Effector memory CD4-positive, alpha-beta T cell (primary cell): Measurements from ENCODE around the gene ELAVL1.

Experiments
- DNase-seq, 3 donors: peaks; one replicate each; pipeline ENCODE4 v3.0.0-alpha.2; 2020
- H3K27ac ChIP-seq: 2 replicates; pipeline ENCODE4 v1.7.0; 2013; ENCODE audit warnings: mild to moderate bottlenecking, low read length, moderate library complexity; ENCODE audit not compliant: insufficient read depth, poor library complexity, severe bottlenecking
- H3K27me3 ChIP-seq: replicated peaks from 2 replicates; pipeline ENCODE4 v1.7.0; 2013; ENCODE audit warnings: mild to moderate bottlenecking, low read length; ENCODE audit not compliant: insufficient read depth, control insufficient read depth, poor library complexity, severe bottlenecking
- H3K36me3 ChIP-seq: 2 replicates; pipeline ENCODE4 v1.7.0; 2013; ENCODE audit warnings: mild to moderate bottlenecking, low read length, moderate library complexity; ENCODE audit not compliant: control insufficient read depth, insufficient read depth
- H3K4me1 ChIP-seq: 2 replicates; pipeline ENCODE4 v1.7.0; 2013; ENCODE audit warnings: low read length, mild to moderate bottlenecking; ENCODE audit not compliant: control insufficient read depth, insufficient read depth, poor library complexity, severe bottlenecking
- H3K4me3 ChIP-seq: 2 replicates; pipeline ENCODE4 v1.7.0; 2013; ENCODE audit warnings: low read length, low read depth, mild to moderate bottlenecking; ENCODE audit not compliant: insufficient read depth, poor library complexity, severe bottlenecking
- H3K9me3 ChIP-seq: 2 replicates; pipeline ENCODE4 v1.7.0; 2013; ENCODE audit warnings: mild to moderate bottlenecking, low read length, moderate library complexity; ENCODE audit not compliant: control insufficient read depth
- total RNA-seq, 3 donors: gene quantifications; one replicate each; lab custom pipeline; 2026; lab: John Stamatoyannopoulos, UW

Gene ELAVL1
- 32.2 to 35.4 (median 32.5) reads per million in 3 donors for total RNA-seq

DNA sequence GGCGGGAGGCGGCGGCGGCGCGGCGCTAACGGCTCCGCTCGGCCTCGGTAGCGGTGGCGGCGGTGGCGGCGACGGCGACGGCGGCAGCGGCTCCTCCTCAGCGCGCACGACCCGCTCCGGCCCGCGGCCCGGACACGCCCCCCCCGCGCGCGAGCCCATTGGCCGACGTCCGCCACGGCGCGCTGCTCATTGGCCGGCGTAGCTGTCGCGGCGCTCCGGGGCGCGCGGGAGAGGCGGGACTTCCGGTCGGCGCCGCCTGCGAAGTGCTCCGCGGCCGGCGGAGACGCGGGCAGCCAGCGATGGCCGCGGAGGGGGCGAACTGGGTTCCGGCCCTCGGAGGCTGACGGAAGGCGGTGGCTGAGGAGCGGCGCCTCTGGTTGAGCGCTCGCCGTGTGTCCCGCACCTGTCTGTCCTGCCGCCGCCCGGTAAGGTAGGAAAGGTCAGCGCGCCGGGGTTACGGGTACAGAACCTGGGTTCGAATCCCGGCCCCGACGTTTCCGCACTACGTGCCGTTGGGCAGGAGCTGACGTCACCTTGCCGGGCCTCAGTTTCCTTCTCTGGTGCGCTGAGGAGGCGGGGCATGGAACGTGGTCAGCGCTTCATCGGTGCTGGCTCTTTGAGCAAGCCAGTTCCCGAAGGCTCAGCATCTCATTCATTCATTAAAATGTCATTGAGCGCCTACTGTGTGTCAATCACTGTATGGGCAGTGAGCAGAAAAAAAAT is at the start of gene ELAVL1:
Gene ELAVL1, minus strand, starts transcription at position 108 of the 723 bp plus-strand sequence. CDS start 13,826 bp downstream, outside the sequence.
- Histone ChIP-seq H3K9me3 (no peaks in the 10 kb centered on the region), H3K4me1 (peaks cover 25% of the 10 kb centered on the region), H3K27me3 (no peaks in the 10 kb centered on the region), H3K36me3 (no peaks in the 10 kb centered on the region), H3K4me3 (peak within 1 kb of the TSS; percentile 84), H3K27ac (peak within 1 kb of the TSS; percentile 77)
- peak; percentile 81 to 82 (median 81) for DNase-seq

DNA sequence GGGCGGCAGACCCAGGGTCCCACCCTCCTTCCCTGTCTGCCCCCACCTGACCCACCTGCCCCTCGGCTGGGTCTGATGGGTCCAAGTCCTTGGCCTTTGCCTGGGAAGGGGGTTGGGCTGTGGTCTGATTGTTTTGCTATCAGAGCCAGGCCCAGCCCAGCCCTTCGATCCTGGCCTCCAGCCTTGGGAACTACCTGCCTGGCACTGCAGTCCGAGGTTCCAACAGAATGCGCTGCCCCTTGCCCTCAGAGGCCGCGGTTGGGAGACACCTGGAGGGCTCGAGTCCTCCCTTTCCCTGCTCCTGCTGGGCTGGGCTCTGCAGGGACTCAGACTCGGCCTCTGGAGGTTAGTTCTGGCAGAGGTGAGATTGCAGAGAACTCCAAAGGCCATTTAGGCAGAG is 48.7 kb upstream of the ELAVL1 start:
- Histone ChIP-seq H3K4me1 (peaks cover 6% of the 10 kb centered on the region), H3K9me3 (no peaks in the 10 kb centered on the region), H3K36me3 (no peaks in the 10 kb centered on the region), H3K27me3 (no peaks in the 10 kb centered on the region), H3K4me3 (no peak overlapping the region), H3K27ac (no peak overlapping the region)
- no peak for DNase-seq

DNA sequence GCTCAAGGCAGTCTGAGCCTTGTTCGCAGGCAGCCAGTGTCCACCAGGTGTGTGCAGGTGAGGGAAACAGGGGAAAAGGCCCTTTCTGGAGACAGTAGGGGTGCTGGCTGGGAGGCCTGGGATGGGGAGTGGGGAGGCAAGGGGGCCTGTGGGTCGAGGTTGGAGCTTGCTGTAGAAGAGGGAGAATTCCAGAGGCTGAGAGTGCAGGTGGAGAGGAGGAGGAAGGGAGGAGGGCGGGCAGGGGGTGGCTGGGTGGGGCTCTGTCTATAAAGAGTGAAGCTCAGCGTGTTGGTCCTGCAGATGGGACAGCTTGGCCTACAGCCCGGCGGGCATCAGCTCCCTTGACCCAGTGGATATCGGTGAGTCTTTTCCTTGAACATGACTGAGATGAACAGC is 47.0 kb upstream of the ELAVL1 start, which contains the start of gene CCL25:
Gene CCL25, plus strand, starts transcription at position 297 of the 396 bp plus-strand sequence. CDS start 290 bp downstream, outside the sequence.
- no peak within 1 kb of the TSS for H3K4me3 ChIP-seq
- peaks cover 6% of the 10 kb centered on the region for H3K4me1 ChIP-seq
- H3K27me3 ChIP-seq = no peaks in the 10 kb centered on the region
- no peak for DNase-seq
- H3K36me3 ChIP-seq = no peaks in the 10 kb centered on the region
- no peak within 1 kb of the TSS for H3K27ac ChIP-seq
- H3K9me3 ChIP-seq = no peaks in the 10 kb centered on the region

DNA sequence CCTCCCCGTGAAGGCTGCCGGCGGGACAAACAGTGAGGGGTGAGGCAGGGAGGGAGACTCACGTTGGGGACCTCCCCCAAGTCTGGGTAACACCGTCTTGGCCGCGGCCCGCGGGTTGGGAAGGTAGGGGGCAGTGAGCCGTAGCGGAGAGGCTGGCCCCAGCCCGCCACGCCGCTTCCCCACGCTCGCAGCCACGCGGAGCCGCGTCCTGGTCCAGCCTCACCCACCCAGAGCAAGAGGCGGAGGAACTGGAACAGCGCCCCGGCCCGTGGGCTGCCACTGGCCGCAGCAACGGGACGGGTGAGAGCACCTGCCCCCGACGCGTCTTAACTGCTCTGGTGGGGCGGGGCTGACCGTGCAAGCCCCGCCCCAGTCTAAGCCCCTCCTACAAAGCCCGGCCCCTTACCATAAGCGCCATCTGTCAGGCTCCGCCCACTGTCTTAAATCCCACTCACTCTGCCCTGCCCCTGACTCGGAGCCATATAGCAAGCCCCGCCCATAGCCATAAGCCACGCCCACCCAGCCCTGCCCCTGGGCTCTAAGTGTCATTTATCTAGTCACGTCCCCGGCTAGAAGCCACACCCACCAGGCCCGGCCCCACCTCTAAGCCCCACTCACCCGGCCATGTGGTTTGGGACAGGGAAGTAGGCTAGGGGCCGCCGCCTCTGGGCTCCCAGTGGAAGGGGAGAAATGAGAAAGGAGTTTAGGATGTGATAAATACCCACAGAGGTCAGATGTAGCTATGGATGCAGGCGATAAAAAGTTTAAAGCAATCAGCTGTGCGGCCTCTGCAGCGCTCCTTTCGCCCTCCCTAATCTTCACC is 45.0 kb upstream of the ELAVL1 start:
- H3K27ac ChIP-seq = no peak overlapping the region

GRCh38 chr19:8046569-8047165 is 41.2 kb upstream of the ELAVL1 start:
- no peaks in the 10 kb centered on the region for H3K36me3 ChIP-seq
- no peak overlapping the region for H3K27ac ChIP-seq
- peaks cover 6% of the 10 kb centered on the region for H3K4me1 ChIP-seq
- H3K9me3 ChIP-seq = no peaks in the 10 kb centered on the region
- H3K4me3 ChIP-seq = no peak overlapping the region
- H3K27me3 ChIP-seq = no peaks in the 10 kb centered on the region
- DNase-seq = no peak

More for the DNA sequence above, 45.0 kb upstream of the ELAVL1 start:
- H3K36me3 ChIP-seq = no peaks in the 10 kb centered on the region
- peak; percentile 72 to 78 (median 77) for DNase-seq
- peak overlapping the region; percentile 35 for H3K4me3 ChIP-seq
- H3K27me3 ChIP-seq = no peaks in the 10 kb centered on the region
- peaks cover 6% of the 10 kb centered on the region for H3K4me1 ChIP-seq
- no peaks in the 10 kb centered on the region for H3K9me3 ChIP-seq

- H3K9me3 ChIP-seq = no peaks in the 10 kb centered on the region
- H3K27ac ChIP-seq = no peak overlapping the region
- no peaks in the 10 kb centered on the region for H3K36me3 ChIP-seq
- no peak for DNase-seq
- no peak overlapping the region for H3K4me3 ChIP-seq
- H3K4me1 ChIP-seq = peaks cover 6% of the 10 kb centered on the region
- no peaks in the 10 kb centered on the region for H3K27me3 ChIP-seq
Measured at GRCh38 chr19:8045872-8046568, 40.6 kb upstream of the ELAVL1 start.

GRCh38 chr19:8044018-8044417 is 38.6 kb upstream of the ELAVL1 start:
- DNase-seq = no peak
- Histone ChIP-seq H3K36me3 (no peaks in the 10 kb centered on the region), H3K9me3 (no peaks in the 10 kb centered on the region), H3K27me3 (no peaks in the 10 kb centered on the region), H3K4me3 (no peak overlapping the region), H3K27ac (no peak overlapping the region), H3K4me1 (no peaks in the 10 kb centered on the region)

GRCh38 chr19:8042900-8043299 is 37.5 kb upstream of the ELAVL1 start:
- no peak overlapping the region for H3K27ac ChIP-seq
- H3K4me1 ChIP-seq = no peaks in the 10 kb centered on the region
- no peak overlapping the region for H3K4me3 ChIP-seq
- H3K27me3 ChIP-seq = no peaks in the 10 kb centered on the region
- H3K9me3 ChIP-seq = no peaks in the 10 kb centered on the region
- H3K36me3 ChIP-seq = no peaks in the 10 kb centered on the region
- DNase-seq = no peak

DNA sequence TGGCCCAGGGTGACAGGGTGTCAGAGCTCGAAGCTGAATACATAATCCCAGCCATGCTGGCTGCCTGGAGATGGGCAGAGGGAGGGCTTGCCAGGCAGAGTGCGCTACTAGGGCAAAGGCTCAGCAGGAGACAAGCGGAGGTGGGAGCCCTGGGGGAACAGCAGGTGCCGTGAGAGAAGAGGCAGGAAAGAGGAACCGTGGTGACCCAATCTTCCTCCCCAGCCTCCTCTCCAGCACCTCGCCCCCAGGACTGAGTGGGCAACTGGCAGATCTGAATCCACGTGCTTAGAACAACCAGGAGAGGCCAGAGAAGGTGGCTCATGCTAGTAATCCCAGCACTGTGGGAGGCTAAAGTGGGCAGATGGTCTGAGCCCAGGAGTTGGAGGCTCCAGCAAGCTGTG is 36.1 kb upstream of the ELAVL1 start:
- Histone ChIP-seq H3K27me3 (no peaks in the 10 kb centered on the region), H3K27ac (no peak overlapping the region), H3K36me3 (no peaks in the 10 kb centered on the region), H3K4me1 (no peaks in the 10 kb centered on the region), H3K9me3 (no peaks in the 10 kb centered on the region), H3K4me3 (no peak overlapping the region)
- no peak for DNase-seq
